Hepatocyte (in vitro differentiated cells): Measurements from ENCODE around the gene SYN1. TPM values are rescaled to one million over a fixed set of nuclear protein-coding genes. Genes with fewer than 3 reads are reported as not detected.

ENCODE experiments used
- DNase-seq: peaks from one replicate; pipeline ENCODE4 v3.0.0-alpha.2; 2016; ENCODE audit warnings: low spot score
- H2AFZ ChIP-seq: fragments of 200-600 bp; sonication (generic); 2 replicates; pipeline ENCODE4 v1.6.0; 2016; ENCODE audit warnings: antibody characterized with exemption, mild to moderate bottlenecking
- H3K27ac ChIP-seq: fragments of 200-600 bp; sonication (generic); 2 replicates; pipeline ENCODE4 v1.5.1; 2016; ENCODE audit warnings: mild to moderate bottlenecking
- H3K27me3 ChIP-seq: fragments of 200-600 bp; sonication (generic); 2 replicates; pipeline ENCODE4 v1.6.1; 2016
- H3K36me3 ChIP-seq: fragments of 200-600 bp; sonication (generic); replicated peaks from 2 replicates; pipeline ENCODE4 v1.5.1; 2016; ENCODE audit warnings: low read depth; ENCODE audit not compliant: insufficient read depth
- H3K4me1 ChIP-seq: fragments of 200-600 bp; sonication (generic); 2 replicates; pipeline ENCODE4 v1.5.1; 2016; ENCODE audit warnings: mild to moderate bottlenecking, moderate library complexity; ENCODE audit not compliant: insufficient read depth
- H3K4me2 ChIP-seq: fragments of 200-600 bp; sonication (generic); 2 replicates; pipeline ENCODE4 v1.6.0; 2016
- H3K4me3 ChIP-seq: fragments of 200-600 bp; sonication (generic); 2 replicates; pipeline ENCODE4 v1.5.1; 2016; ENCODE audit warnings: mild to moderate bottlenecking
- H3K79me2 ChIP-seq: fragments of 200-600 bp; sonication (generic); 2 replicates; pipeline ENCODE4 v1.6.0; 2017; ENCODE audit warnings: mild to moderate bottlenecking
- H3K9me2 ChIP-seq: fragments of 200-600 bp; sonication (generic); replicated peaks from 2 replicates; pipeline ENCODE4 v1.6.0; 2017; ENCODE audit warnings: mild to moderate bottlenecking; ENCODE audit not compliant: insufficient read depth
- H3K9me3 ChIP-seq: fragments of 200-600 bp; sonication (generic); 2 replicates; pipeline ENCODE4 v1.5.1; 2016; ENCODE audit warnings: low read depth, mild to moderate bottlenecking
- H4K20me1 ChIP-seq: fragments of 200-600 bp; sonication (generic); 2 replicates; pipeline ENCODE4 v1.6.0; 2016; ENCODE audit warnings: mild to moderate bottlenecking; ENCODE audit not compliant: insufficient read depth, poor library complexity, severe bottlenecking
- EZH2 ChIP-seq: fragments of 200-600 bp; sonication (generic); IDR thresholded peaks from 2 replicates; pipeline ENCODE4 v1.6.1; 2016; ENCODE audit warnings: antibody characterized with exemption, mild to moderate bottlenecking, borderline replicate concordance
- EZH2phosphoT487 ChIP-seq: fragments of 200-600 bp; sonication (generic); IDR thresholded peaks from one replicate; pipeline ENCODE4 v1.6.1; 2018; ENCODE audit warnings: antibody characterized with exemption, mild to moderate bottlenecking, low read depth, moderate library complexity; ENCODE audit not compliant: unreplicated experiment, severe bottlenecking
- WGBS: methylation state at CpG from one replicate; pipeline ENCODE4 v1.1.6; 2016; ENCODE audit warnings: low lambda C conversion rate; ENCODE audit errors: missing lambda C conversion rate; 5-methylcytosine and 5-hydroxymethylcytosine counted together
- polyA plus RNA-seq: library from polyadenylated mRNA; unstranded; fragments of >200 nt; fragmentation: Nextera tagmentation; extraction: Ambion mirVana; gene quantifications from 2 replicates; pipeline ENCODE4 v1.2.1, GENCODE V29; 2016
- total RNA-seq: library from RNA; depleted of rRNA; stranded (reverse); fragments of >200 nt; gene quantifications from 2 replicates; pipeline ENCODE4 v1.2.3, GENCODE V29; 2014
- TF ChIP-seq, protein P1 (sequence below): fragments of 200-600 bp; sonication (generic); IDR thresholded peaks from 2 replicates; pipeline ENCODE4 v1.5.1; 2016; ENCODE audit warnings: antibody characterized with exemption, mild to moderate bottlenecking; ENCODE audit not compliant: poor library complexity

Gene SYN1
- total and polyA plus RNA-seq, 2 experiments from 2014 or later = 0.43 to 3.7 TPM

DNA sequence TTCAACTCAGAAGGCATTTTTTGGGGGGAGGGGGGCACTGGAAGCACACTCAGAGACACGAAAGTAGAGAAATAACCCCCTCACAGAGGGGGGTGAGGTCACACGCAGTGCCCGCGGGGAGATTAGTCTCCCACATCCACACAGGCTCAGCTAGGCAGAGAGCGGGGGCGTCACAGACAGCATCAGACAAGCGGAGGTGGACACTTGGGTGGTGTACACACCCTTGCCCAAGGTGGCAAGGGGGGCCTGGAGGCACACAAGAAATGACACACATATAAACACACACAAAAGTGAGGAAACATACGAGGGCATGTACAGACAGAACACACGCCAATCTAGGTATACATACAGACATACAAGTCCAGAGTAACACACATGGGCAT lies 637 bp upstream of the SYN1 start:
- 79% methylated on average over 9 of the region's 9 CpGs for whole genome bisulfite sequencing
- no peaks in the 10 kb centered on the region for H3K4me1 ChIP-seq
- no peak for DNase-seq
- no peak for TF ChIP-seq EZH2phosphoT487
- TF ChIP-seq, protein P1, sequence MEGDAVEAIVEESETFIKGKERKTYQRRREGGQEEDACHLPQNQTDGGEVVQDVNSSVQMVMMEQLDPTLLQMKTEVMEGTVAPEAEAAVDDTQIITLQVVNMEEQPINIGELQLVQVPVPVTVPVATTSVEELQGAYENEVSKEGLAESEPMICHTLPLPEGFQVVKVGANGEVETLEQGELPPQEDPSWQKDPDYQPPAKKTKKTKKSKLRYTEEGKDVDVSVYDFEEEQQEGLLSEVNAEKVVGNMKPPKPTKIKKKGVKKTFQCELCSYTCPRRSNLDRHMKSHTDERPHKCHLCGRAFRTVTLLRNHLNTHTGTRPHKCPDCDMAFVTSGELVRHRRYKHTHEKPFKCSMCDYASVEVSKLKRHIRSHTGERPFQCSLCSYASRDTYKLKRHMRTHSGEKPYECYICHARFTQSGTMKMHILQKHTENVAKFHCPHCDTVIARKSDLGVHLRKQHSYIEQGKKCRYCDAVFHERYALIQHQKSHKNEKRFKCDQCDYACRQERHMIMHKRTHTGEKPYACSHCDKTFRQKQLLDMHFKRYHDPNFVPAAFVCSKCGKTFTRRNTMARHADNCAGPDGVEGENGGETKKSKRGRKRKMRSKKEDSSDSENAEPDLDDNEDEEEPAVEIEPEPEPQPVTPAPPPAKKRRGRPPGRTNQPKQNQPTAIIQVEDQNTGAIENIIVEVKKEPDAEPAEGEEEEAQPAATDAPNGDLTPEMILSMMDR = no peak
- no peak overlapping the region for H3K4me2 ChIP-seq
- H3K9me2 ChIP-seq = no peaks in the 10 kb centered on the region
- H3K36me3 ChIP-seq = no peaks in the 10 kb centered on the region
- H3K4me3 ChIP-seq = no peak overlapping the region
- H3K79me2 ChIP-seq = no peaks in the 10 kb centered on the region
- H4K20me1 ChIP-seq = no peaks in the 10 kb centered on the region
- no peak overlapping the region for H3K27ac ChIP-seq
- no peaks in the 10 kb centered on the region for H3K27me3 ChIP-seq
- no peak overlapping the region for H2AFZ ChIP-seq
- no peaks in the 10 kb centered on the region for H3K9me3 ChIP-seq

DNA sequence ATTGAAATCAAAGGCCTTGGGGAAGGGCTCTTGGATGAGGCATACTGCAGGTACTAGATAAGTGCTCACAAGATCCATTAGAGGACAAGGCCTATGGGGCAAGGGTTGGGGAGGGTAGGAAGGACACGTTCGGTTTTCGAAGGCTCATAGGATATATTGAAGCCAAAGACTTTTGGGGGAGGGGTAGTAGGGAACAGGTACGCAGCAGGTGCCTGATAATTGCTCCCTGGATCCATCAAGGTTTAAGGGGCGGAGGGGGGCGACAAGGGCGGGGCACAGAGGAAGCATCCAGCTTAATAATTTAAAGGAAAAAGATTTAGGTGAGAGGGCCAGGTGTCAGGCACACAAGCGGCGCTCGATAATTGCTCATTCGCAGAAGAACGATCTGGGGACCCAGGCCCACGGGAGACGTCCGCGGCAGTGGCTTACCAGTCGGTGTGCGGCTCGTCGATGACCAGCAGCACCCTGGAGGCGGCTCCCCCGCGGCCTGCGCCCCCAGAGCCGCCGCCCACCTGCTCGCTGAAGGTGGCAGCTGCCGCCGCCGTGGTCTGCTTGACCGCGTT lies 653 bp downstream of the SYN1 start:
- WGBS = 59% methylated on average over 30 of the region's 32 CpGs
- Histone ChIP-seq H3K27me3 (no peaks in the 10 kb centered on the region), H3K27ac (no peak overlapping the region), H3K9me2 (no peaks in the 10 kb centered on the region), H3K79me2 (no peaks in the 10 kb centered on the region), H3K36me3 (no peaks in the 10 kb centered on the region), H3K4me1 (no peaks in the 10 kb centered on the region), H2AFZ (no peak overlapping the region), H3K9me3 (no peaks in the 10 kb centered on the region), H4K20me1 (no peaks in the 10 kb centered on the region), H3K4me2 (peak overlapping the region; percentile 80), H3K4me3 (no peak overlapping the region)
- no peak for DNase-seq
- TF ChIP-seq, protein P1 = no peak
- no peak for TF ChIP-seq EZH2
- no peak for TF ChIP-seq EZH2phosphoT487

DNA sequence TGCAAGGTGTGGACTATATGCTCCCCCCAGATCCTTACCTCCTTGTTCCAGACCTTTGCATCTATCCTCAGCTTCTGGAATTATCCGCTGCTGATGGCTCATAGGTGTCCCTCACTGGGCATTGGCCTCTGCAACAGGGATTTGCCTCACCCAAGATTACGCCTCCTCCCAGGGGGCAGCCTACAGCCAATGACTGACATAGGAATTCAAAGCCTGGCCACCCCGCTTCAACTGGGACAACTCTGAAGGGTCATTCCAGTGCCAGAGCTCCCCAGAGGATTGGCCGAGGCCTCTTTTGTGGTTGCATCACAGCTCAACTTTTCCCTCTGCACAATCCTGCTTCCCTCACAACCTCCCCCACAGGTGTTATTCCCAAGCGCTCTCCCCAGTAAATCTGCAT lies 5.0 kb downstream of the SYN1 start:
- TF ChIP-seq, protein P1 = no peak
- no peak for TF ChIP-seq EZH2phosphoT487
- no peak for TF ChIP-seq EZH2
- WGBS = 74% methylated on average over 5 of the region's 5 CpGs
- H3K79me2 ChIP-seq = no peaks in the 10 kb centered on the region

DNA sequence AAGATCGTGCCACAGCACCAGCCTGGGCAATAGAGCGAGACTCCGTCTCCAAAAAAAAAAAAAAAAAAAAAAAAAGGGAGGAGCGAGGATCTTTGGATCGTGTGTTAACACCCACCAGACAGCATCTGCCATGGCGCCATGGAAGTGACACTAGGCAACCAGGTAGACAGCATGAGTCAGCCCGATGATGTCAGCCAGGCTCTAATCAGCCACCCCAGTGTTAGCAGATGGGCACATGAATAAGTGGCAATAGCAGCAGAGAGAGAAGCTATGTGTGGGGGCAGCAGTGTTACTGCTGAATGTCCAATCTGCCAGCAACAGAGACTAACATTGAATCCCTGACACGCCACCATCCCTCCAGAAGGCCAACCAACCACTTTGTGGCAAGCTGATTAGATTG lies 6.6 kb downstream of the SYN1 start:
- no peak for TF ChIP-seq EZH2phosphoT487
- TF ChIP-seq, protein P1 = no peak
- no peak for TF ChIP-seq EZH2
- Histone ChIP-seq H3K36me3 (no peaks in the 10 kb centered on the region), H2AFZ (no peak overlapping the region), H3K79me2 (no peaks in the 10 kb centered on the region), H3K9me2 (no peaks in the 10 kb centered on the region), H3K4me2 (no peak overlapping the region), H4K20me1 (no peaks in the 10 kb centered on the region), H3K4me1 (no peaks in the 10 kb centered on the region), H3K4me3 (no peak overlapping the region), H3K27me3 (no peaks in the 10 kb centered on the region), H3K9me3 (no peaks in the 10 kb centered on the region), H3K27ac (no peak overlapping the region)
- WGBS = 86% methylated on average over 5 of the region's 8 CpGs
- no peak for DNase-seq

More for the DNA sequence above, 5.0 kb downstream of the SYN1 start:
- Histone ChIP-seq H3K9me3 (no peaks in the 10 kb centered on the region), H3K27me3 (no peaks in the 10 kb centered on the region), H2AFZ (no peak overlapping the region), H3K4me1 (no peaks in the 10 kb centered on the region), H4K20me1 (no peaks in the 10 kb centered on the region), H3K4me2 (no peak overlapping the region), H3K27ac (no peak overlapping the region), H3K4me3 (no peak overlapping the region), H3K9me2 (no peaks in the 10 kb centered on the region), H3K36me3 (no peaks in the 10 kb centered on the region)
- no peak for DNase-seq
